HG03565 (cell line): Measurements from ENCODE around the gene CAPZB.
"Not testable (repeated sequence)": the region's sequence is repeated elsewhere in the genome, so short reads cannot be mapped to it uniquely, and the experiment has no call there.

Experiments
- ATAC-seq: cut with Tn5 transposase; IDR thresholded peaks from one replicate; pipeline ENCODE4 v1.9.1; 2021; ENCODE audit warnings: mild to moderate bottlenecking, moderate library complexity; ENCODE audit not compliant: unreplicated experiment

CAPZB gene

GRCh38 chr1:19499887-19500286 lies 14.5 kb upstream of the CAPZB start:
- not testable (repeated sequence) for ATAC-seq

- ATAC-seq = not testable (repeated sequence)
Measured at GRCh38 chr1:19497443-19497842, 12.1 kb upstream of the CAPZB start.

- no peak for ATAC-seq
Measured at GRCh38 chr1:19496527-19496874, 11.2 kb upstream of the CAPZB start.

GRCh38 chr1:19495799-19496526 lies 10.6 kb upstream of the CAPZB start:
- ATAC-seq = no peak

- no peak for ATAC-seq
Measured at GRCh38 chr1:19495000-19495656, 9.8 kb upstream of the CAPZB start.

- no peak for ATAC-seq
Measured at GRCh38 chr1:19493547-19493946, 8.2 kb upstream of the CAPZB start.

GRCh38 chr1:19489996-19490395 lies 4.7 kb upstream of the CAPZB start:
- ATAC-seq = no peak

- no peak for ATAC-seq
Measured at GRCh38 chr1:19488136-19488535, 2.8 kb upstream of the CAPZB start.

- peak; percentile 4 for ATAC-seq
Measured at GRCh38 chr1:19484798-19485361, 459 bp downstream of the CAPZB start.

GRCh38 chr1:19484338-19484797 lies 971 bp downstream of the CAPZB start:
- ATAC-seq = no peak

- ATAC-seq = no peak
Measured at GRCh38 chr1:19483691-19484090, 1.6 kb downstream of the CAPZB start.

GRCh38 chr1:19483261-19483660 lies 2.1 kb downstream of the CAPZB start:
- no peak for ATAC-seq

GRCh38 chr1:19481826-19482398 lies 3.4 kb downstream of the CAPZB start:
- no peak for ATAC-seq

- no peak for ATAC-seq
Measured at GRCh38 chr1:19480282-19480681, 5.1 kb downstream of the CAPZB start.

GRCh38 chr1:19479351-19480120 lies 5.8 kb downstream of the CAPZB start:
- ATAC-seq = no peak

- ATAC-seq = no peak
Measured at GRCh38 chr1:19478322-19478721, 7.0 kb downstream of the CAPZB start.

GRCh38 chr1:19477284-19478249 lies 7.8 kb downstream of the CAPZB start:
- no peak for ATAC-seq

- no peak for ATAC-seq
Measured at GRCh38 chr1:19476450-19477190, 8.7 kb downstream of the CAPZB start.

- no peak for ATAC-seq
Measured at GRCh38 chr1:19475296-19475695, 10.0 kb downstream of the CAPZB start.
